ENCODE data around the gene VGLL1.

Gene VGLL1

GRCh38 chrX:136597356-136597755 lies 65.3 kb downstream of the VGLL1 start:
- TF ChIP-seq, protein P1, sequence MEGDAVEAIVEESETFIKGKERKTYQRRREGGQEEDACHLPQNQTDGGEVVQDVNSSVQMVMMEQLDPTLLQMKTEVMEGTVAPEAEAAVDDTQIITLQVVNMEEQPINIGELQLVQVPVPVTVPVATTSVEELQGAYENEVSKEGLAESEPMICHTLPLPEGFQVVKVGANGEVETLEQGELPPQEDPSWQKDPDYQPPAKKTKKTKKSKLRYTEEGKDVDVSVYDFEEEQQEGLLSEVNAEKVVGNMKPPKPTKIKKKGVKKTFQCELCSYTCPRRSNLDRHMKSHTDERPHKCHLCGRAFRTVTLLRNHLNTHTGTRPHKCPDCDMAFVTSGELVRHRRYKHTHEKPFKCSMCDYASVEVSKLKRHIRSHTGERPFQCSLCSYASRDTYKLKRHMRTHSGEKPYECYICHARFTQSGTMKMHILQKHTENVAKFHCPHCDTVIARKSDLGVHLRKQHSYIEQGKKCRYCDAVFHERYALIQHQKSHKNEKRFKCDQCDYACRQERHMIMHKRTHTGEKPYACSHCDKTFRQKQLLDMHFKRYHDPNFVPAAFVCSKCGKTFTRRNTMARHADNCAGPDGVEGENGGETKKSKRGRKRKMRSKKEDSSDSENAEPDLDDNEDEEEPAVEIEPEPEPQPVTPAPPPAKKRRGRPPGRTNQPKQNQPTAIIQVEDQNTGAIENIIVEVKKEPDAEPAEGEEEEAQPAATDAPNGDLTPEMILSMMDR (IDR thresholded peaks at IDR 0.05; ENCODE audit: low read depth, low read length), result no peak
- Histone ChIP-seq H3K4me1 (no peaks in the 10 kb centered on the region), H3K27me3 (no peaks in the 10 kb centered on the region), H3K4me3 (ENCODE audit: low read depth, low read length) (no peak overlapping the region), H3K9me3 (no peaks in the 10 kb centered on the region), H3K36me3 (no peaks in the 10 kb centered on the region)
- DNase-seq, result no peak

DNA sequence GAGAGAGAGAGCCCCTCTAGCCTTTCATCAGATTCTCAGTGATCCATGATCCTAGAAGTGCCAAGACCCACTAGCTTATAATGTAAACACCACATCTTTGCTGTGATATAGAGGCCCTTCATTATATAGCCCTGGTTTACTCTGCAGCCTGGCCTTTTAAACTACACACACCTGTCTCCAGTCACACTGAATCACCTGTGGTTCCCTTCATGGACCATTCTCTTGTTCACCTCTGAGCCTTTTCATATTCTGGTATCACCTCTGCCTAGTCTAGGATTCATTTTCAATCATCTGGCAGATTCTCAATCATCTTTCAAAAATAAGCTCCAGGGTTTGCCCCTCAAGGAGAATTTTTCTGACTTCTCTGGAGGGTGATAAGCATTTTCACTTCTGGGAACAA lies 65.9 kb downstream of the VGLL1 start:
- DNase-seq, result no peak
- no peaks in the 10 kb centered on the region for H3K27me3 ChIP-seq
- no peaks in the 10 kb centered on the region for H3K36me3 ChIP-seq
- TF ChIP-seq, protein P1 (IDR thresholded peaks at IDR 0.05; ENCODE audit: low read depth, low read length), result no peak
- H3K4me1 ChIP-seq, result no peaks in the 10 kb centered on the region
- no peak overlapping the region for H3K4me3 ChIP-seq (ENCODE audit: low read depth, low read length)
- no peaks in the 10 kb centered on the region for H3K9me3 ChIP-seq

DNA sequence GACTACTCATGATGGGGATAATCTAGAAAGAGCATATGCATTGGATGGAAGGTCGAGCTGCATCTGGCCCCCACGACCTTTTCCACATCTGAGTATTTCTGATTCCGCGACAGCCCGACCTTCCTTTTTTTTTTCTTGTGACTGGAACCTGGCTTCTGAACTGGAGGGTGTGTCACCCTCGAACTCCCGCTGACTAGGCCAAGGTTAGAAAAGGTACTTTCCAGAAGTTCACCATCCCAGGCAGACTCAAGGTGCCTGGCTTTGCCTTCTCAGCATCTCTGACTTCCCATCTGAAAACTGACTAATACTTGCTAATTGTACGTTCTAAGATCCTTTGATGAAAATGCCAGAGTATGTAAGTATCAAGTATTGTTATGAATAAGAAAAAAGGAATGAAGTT lies 66.6 kb downstream of the VGLL1 start:
- TF ChIP-seq, protein P1 (IDR thresholded peaks at IDR 0.05; ENCODE audit: low read depth, low read length), result no peak
- no peak for DNase-seq
- no peaks in the 10 kb centered on the region for H3K27me3 ChIP-seq
- peaks cover 6% of the 10 kb centered on the region; the same call in 1 of the 2 replicates for H3K4me1 ChIP-seq
- no peaks in the 10 kb centered on the region for H3K9me3 ChIP-seq
- no peaks in the 10 kb centered on the region for H3K36me3 ChIP-seq
- H3K4me3 ChIP-seq (ENCODE audit: low read depth, low read length), result no peak overlapping the region

DNA sequence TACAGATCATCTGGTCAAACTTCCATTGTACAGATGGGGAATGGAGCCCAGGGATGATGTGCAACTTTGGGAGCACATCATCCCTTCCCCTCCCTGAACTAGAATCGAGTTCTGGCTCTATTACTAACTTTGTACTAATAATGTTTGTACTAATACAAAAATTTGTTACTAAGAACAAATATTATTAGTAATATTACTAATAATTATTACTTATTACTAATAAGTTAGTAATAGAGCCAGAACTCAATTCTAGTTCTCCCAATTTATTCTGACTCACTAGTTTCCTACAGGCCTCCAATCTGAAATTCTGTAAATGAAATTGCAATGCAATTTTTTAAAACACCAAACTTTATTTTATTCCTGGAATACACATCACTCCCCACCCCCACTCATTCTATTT lies 68.0 kb downstream of the VGLL1 start:
- H3K36me3 ChIP-seq, result no peaks in the 10 kb centered on the region
- DNase-seq, result no peak
- peaks cover 9% of the 10 kb centered on the region; the same call in 1 of the 2 replicates for H3K4me1 ChIP-seq
- H3K27me3 ChIP-seq, result no peaks in the 10 kb centered on the region
- H3K4me3 ChIP-seq (ENCODE audit: low read depth, low read length), result no peak overlapping the region
- TF ChIP-seq, protein P1 (IDR thresholded peaks at IDR 0.05; ENCODE audit: low read depth, low read length), result no peak
- H3K9me3 ChIP-seq, result no peaks in the 10 kb centered on the region
